Esophagus muscularis mucosa (tissue), 4 donors: ENCODE results near the gene SLC4A2. TPM values are rescaled to one million over a fixed set of nuclear protein-coding genes. Genes with fewer than 3 reads are reported as not detected.

Source experiments
- DNase-seq: peaks from one replicate; pipeline ENCODE4 v3.0.0-alpha.2; 2017; ENCODE audit errors: extremely low spot score
- H3K27ac ChIP-seq, 4 donors: fragments of 200-600 bp; sonication (generic); replicated peaks in 1 of 4; 1 replicate in 3 of 4; 2 replicates in 1 of 4; pipeline ENCODE4 v1.5.1; 2016 to 2019; ENCODE audit warnings: mild to moderate bottlenecking in 1 of 4
- H3K27me3 ChIP-seq, 4 donors: fragments of 200-600 bp; sonication (generic); one replicate each; pipeline versions ENCODE4 v1.5.1 to v1.6.0; 2016 to 2019
- H3K36me3 ChIP-seq, 4 donors: fragments of 200-600 bp; sonication (generic); one replicate each; pipeline ENCODE4 v1.5.1; 2016 to 2019
- H3K4me1 ChIP-seq, 4 donors: fragments of 200-600 bp; sonication (generic); one replicate each; pipeline ENCODE4 v1.5.1; 2016 to 2019
- H3K4me3 ChIP-seq, 4 donors: fragments of 200-600 bp; sonication (generic); 1 replicate in 2 of 4; 2 replicates in 2 of 4; pipeline ENCODE4 v1.5.1; 2016 to 2019; ENCODE audit warnings: mild to moderate bottlenecking in 4 of 4, moderate library complexity in 1 of 4
- H3K9me3 ChIP-seq, 4 donors: fragments of 200-600 bp; sonication (generic); 1 replicate in 3 of 4; 2 replicates in 1 of 4; pipeline ENCODE4 v1.5.1; 2016 to 2019
- EP300 ChIP-seq: sonication (generic); formaldehyde crosslinking; IDR thresholded peaks from one replicate; pipeline ENCODE4 v1.6.1; 2017; ENCODE audit warnings: antibody characterized with exemption
- POLR2A ChIP-seq: fragments of 450-650 bp; IDR thresholded peaks from one replicate; pipeline ENCODE4 v1.6.1; 2017; ENCODE audit warnings: antibody characterized with exemption, moderate library complexity, mild to moderate bottlenecking, low read depth
- POLR2AphosphoS5 ChIP-seq, 2 donors: sonication (generic); formaldehyde crosslinking; IDR thresholded peaks; one replicate each; pipeline ENCODE4 v1.6.1; 2017; ENCODE audit warnings: antibody characterized with exemption in 2 of 2
- WGBS: methylation state at CpG from one replicate; pipeline ENCODE4 v1.1.5; 2018; 5-methylcytosine and 5-hydroxymethylcytosine counted together
- intact Hi-C: fragments of 100-400 bp; cut with DNase I; formaldehyde crosslinking; loops from one replicate; pipeline ENCODE4 v1.15.1; 2023
- total RNA-seq, 4 donors: library from RNA; depleted of rRNA; stranded (reverse); fragments of >200 nt; gene quantifications; one replicate each; pipeline versions ENCODE4 v1.1.0 to v1.2.1, GENCODE V29; 2016
- TF ChIP-seq, protein P1 (sequence below), 3 experiments: fragments of 200-600 bp in 2 of 3; fragments of 450-650 bp in 1 of 3; sonication (generic) in 2 of 3; IDR thresholded peaks; one replicate each; pipeline ENCODE4 v1.5.1; 2017 to 2019; ENCODE audit warnings: antibody characterized with exemption in 3 of 3, mild to moderate bottlenecking in 2 of 3, moderate library complexity in 1 of 3

Gene SLC4A2
- total RNA-seq, 4 donors from 2014 or later: 96.8 to 165 (median 122) TPM

DNA sequence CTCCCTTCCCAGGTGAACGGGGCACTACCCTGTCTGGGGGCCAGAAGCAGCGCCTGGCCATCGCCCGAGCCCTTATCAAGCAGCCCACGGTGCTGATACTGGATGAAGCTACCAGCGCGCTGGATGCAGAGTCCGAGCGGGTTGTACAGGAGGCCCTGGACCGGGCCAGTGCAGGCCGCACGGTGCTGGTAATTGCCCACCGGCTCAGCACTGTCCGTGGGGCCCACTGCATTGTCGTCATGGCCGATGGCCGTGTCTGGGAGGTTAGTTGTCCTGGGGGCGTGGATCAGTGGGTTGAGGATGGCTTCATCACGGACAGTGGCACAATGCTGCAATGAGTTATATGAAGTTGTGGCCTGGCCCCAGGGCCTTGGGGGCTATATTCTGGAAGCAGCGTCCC lies 15.4 kb upstream of the SLC4A2 start:
- WGBS: 98% methylated on average over 7 of the region's 20 CpGs
- no peak for DNase-seq
- peaks cover 8 to 25% (median 21%) of the 10 kb centered on the region in 4 donors for H3K4me1 ChIP-seq
- no peak overlapping the region for H3K4me3 ChIP-seq
- intact Hi-C loops: no loop called here
- TF ChIP-seq EP300 (no peak), POLR2AphosphoS5 (IDR thresholded peaks at IDR 0.05) (no peak), POLR2A (no peak)
- TF ChIP-seq, protein P1, sequence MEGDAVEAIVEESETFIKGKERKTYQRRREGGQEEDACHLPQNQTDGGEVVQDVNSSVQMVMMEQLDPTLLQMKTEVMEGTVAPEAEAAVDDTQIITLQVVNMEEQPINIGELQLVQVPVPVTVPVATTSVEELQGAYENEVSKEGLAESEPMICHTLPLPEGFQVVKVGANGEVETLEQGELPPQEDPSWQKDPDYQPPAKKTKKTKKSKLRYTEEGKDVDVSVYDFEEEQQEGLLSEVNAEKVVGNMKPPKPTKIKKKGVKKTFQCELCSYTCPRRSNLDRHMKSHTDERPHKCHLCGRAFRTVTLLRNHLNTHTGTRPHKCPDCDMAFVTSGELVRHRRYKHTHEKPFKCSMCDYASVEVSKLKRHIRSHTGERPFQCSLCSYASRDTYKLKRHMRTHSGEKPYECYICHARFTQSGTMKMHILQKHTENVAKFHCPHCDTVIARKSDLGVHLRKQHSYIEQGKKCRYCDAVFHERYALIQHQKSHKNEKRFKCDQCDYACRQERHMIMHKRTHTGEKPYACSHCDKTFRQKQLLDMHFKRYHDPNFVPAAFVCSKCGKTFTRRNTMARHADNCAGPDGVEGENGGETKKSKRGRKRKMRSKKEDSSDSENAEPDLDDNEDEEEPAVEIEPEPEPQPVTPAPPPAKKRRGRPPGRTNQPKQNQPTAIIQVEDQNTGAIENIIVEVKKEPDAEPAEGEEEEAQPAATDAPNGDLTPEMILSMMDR (IDR thresholded peaks at IDR 0.05): no peak
- H3K27me3 ChIP-seq: no peaks in the 10 kb centered on the region
- H3K27ac ChIP-seq: no peak overlapping the region
- H3K9me3 ChIP-seq: no peaks in the 10 kb centered on the region
- H3K36me3 ChIP-seq: peaks cover 0 to 62% (median 51%) of the 10 kb centered on the region in 4 donors

DNA sequence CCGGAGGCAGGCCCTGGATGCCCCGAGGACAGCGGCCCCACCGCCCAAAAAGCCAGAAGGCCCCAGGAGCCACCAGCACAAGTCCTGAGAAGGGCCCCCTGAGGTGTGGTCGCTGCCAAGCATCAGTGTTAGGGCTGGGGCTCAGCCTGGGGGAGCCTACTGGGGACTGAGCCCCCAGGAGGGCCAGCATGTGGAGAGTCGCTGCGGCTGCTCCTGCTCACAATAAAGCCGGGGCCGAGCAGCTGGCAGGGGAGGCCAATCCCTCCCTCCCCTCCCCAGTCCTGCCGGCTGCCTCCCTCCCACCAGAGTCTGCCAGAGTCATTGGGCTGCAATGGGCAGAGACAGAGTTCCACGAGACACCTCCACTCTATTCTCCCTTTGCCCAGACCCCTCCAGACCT lies 14.1 kb upstream of the SLC4A2 start:
- TF ChIP-seq, protein P1 (IDR thresholded peaks at IDR 0.05): no peak
- TF ChIP-seq EP300 (no peak), POLR2AphosphoS5 (IDR thresholded peaks at IDR 0.05) (no peak), POLR2A (no peak)
- no peak overlapping the region for H3K4me3 ChIP-seq
- H3K27ac ChIP-seq: no peak overlapping the region
- no peaks in the 10 kb centered on the region for H3K9me3 ChIP-seq
- 83% methylated on average over 2 of the region's 11 CpGs for WGBS
- H3K27me3 ChIP-seq: peaks cover 0 to 1% (median 0%) of the 10 kb centered on the region in 4 donors
- H3K36me3 ChIP-seq: peaks cover 0 to 61% (median 51%) of the 10 kb centered on the region in 4 donors
- intact Hi-C loops: no loop called here
- H3K4me1 ChIP-seq: peaks cover 0 to 16% (median 10%) of the 10 kb centered on the region in 4 donors
- no peak for DNase-seq

DNA sequence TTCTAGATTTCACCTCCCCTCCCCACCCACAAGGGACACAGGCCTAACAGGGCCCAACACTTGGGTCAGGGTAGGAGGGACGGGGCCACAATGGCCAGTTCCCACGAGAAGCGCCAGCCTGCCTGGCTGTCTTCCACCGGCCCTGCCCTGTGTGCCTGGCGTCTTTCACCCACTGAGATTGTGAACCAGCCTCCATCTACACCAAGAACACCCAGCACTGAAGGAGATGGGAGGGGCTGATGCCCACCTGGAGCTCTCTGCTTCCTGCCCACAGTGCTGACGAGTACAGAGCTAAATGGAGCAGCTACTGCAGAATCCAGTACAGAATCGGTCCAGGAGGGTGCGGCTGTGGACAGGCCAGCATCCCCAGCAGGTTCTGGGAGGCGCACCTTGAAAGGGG lies 13.4 kb upstream of the SLC4A2 start:
- TF ChIP-seq, protein P1 (IDR thresholded peaks at IDR 0.05): no peak
- no peak for TF ChIP-seq POLR2AphosphoS5 (IDR thresholded peaks at IDR 0.05)
- TF ChIP-seq POLR2A: no peak
- no peak for TF ChIP-seq EP300
- no peaks in the 10 kb centered on the region for H3K9me3 ChIP-seq
- WGBS: 90% methylated on average over 6 of the region's 9 CpGs
- H3K27me3 ChIP-seq: peaks cover 0 to 8% (median 0%) of the 10 kb centered on the region in 4 donors
- H3K4me3 ChIP-seq: no peak overlapping the region
- no peak for DNase-seq
- intact Hi-C loops: no loop called here
- H3K4me1 ChIP-seq: peaks cover 2 to 21% (median 14%) of the 10 kb centered on the region in 4 donors
- peaks cover 0 to 54% (median 49%) of the 10 kb centered on the region in 4 donors for H3K36me3 ChIP-seq
- H3K27ac ChIP-seq: no peak overlapping the region

DNA sequence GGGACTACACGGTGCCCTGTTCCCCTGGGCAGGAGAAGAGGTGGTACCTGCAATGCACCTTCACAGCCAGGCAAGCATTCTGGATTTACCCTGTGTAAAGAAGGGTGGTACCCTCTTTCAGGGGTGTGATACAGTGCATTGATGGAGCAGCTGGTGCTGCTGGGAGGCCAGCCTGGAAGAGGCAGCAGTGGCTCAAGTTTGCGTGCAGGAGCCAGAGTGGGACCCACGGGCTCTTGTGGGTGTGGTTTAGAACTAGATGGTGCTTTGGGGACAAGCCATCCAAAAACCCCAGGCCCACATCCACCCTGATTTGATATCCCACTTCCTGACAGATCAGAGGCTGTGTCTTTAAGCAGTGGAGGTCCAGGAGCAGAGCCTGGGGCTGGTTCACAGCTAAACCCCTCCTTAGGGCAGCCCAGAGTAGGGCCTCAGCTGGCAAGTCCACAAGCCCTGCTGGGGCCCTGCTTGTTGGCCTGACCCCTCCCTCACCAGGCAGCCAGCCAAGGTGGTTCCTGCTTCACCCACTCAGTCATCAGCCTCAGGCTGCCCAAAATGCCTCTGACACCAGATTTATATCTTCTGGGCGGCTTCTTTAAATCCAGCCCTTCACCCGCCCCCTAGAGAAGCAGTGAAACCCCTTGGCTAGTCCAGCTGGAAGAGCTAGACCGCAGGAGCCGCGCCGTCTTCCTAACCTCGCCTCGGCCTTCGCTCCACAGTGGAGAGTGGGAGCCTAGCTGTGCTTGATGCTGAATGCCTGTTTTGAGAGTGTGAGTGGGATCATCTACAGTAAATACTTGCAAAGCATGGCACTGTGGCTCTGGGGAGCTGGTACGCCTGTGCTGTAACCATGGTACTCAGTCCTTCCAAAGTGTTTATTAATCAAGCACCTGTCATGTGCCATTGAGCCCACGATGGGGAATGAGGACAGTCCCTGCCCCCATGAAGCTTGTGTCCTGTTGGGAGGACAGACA lies 12.5 kb upstream of the SLC4A2 start:
- DNase-seq: no peak
- Histone ChIP-seq H3K27me3 (peaks cover 0 to 15% (median 0%) of the 10 kb centered on the region in 4 donors), H3K27ac (no peak overlapping the region), H3K36me3 (peaks cover 0 to 45% (median 40%) of the 10 kb centered on the region in 4 donors), H3K9me3 (no peaks in the 10 kb centered on the region), H3K4me1 (peaks cover 9 to 30% (median 22%) of the 10 kb centered on the region in 4 donors), H3K4me3 (no peak overlapping the region)
- intact Hi-C loops: no loop called here
- TF ChIP-seq POLR2AphosphoS5 (IDR thresholded peaks at IDR 0.05) (no peak), EP300 (no peak), POLR2A (no peak)
- TF ChIP-seq, protein P1 (IDR thresholded peaks at IDR 0.05): no peak
- WGBS: 54% methylated on average over 9 of the region's 14 CpGs
